Measurements from ENCODE around the gene P2RY4. TPM values are rescaled to one million over a fixed set of nuclear protein-coding genes. Genes with fewer than 3 reads are reported as not detected.

P2RY4 gene
- total RNA-seq (1 to 10 TPM in 4 of 7 donors, under 1 TPM in 3; 0.27 to 1.8 (median 1.3) TPM), polyA plus RNA-seq (under 1 TPM in 2 of 3 donors, not detected in 1; 0.06 to 0.11 TPM)
- long read RNA-seq, donor 1: 0 reads
- long read RNA-seq, donor 2: 0 reads

GRCh38 chrX:70260104-70260503, at the start of gene P2RY4:
Gene P2RY4 (minus strand): TSS chrX:70260204. CDS start chrX:70259624, 580 bp downstream.
- Histone ChIP-seq H3K9me3 (no peaks in the 10 kb centered on the region), H3K4me1 (no peaks in the 10 kb centered on the region), H3K27ac (no peak within 1 kb of the TSS), H3K4me3 (no peak within 1 kb of the TSS), H3K27me3 (replicated peaks in 1 of 7) (no peaks in the 10 kb centered on the region), H3K36me3 (no peaks in the 10 kb centered on the region)
- TF ChIP-seq CTCF (IDR thresholded peaks at IDR 0.05 in 8 of 11, conservative IDR thresholded peaks at IDR 0.05 in 3 of 11): no peak
- no peak for TF ChIP-seq POLR2A (IDR thresholded peaks at IDR 0.05)
- no peak for TF ChIP-seq POLR2AphosphoS5 (IDR thresholded peaks at IDR 0.05)
- no peak for DNase-seq
- intact Hi-C loops (cut with DNase I; ENCODE audit: low total_unique reads): no loop called here
- WGBS, 5 donors: 65 to 93% (median 86%) methylated on average over 3 to 4 of the region's 4 CpGs

GRCh38 chrX:70301716-70302115, 41.7 kb upstream of the P2RY4 start:
- H3K9me3 ChIP-seq: no peaks in the 10 kb centered on the region
- no peaks in the 10 kb centered on the region for H3K27me3 ChIP-seq (replicated peaks in 1 of 7)
- no peak for TF ChIP-seq CTCF (IDR thresholded peaks at IDR 0.05 in 8 of 11, conservative IDR thresholded peaks at IDR 0.05 in 3 of 11)
- TF ChIP-seq POLR2A (IDR thresholded peaks at IDR 0.05): no peak
- TF ChIP-seq POLR2AphosphoS5 (IDR thresholded peaks at IDR 0.05): no peak
- H3K27ac ChIP-seq: no peak overlapping the region
- no peaks in the 10 kb centered on the region for H3K4me1 ChIP-seq
- intact Hi-C loops (cut with DNase I; ENCODE audit: low total_unique reads): no loop called here
- no peak for DNase-seq
- H3K36me3 ChIP-seq: peaks cover 0 to 5% (median 0%) of the 10 kb centered on the region in 6 donors
- WGBS, 5 donors: 52 to 77% (median 53%) methylated on average over 3 of the region's 3 CpGs
- H3K4me3 ChIP-seq: no peak overlapping the region

GRCh38 chrX:70293621-70294020, 33.6 kb upstream of the P2RY4 start:
- H3K27ac ChIP-seq: no peak overlapping the region
- WGBS, 5 donors: 78 to 97% (median 94%) methylated on average over 5 of the region's 5 CpGs
- peaks cover 0 to 4% (median 0%) of the 10 kb centered on the region in 7 donors for H3K27me3 ChIP-seq (replicated peaks in 1 of 7)
- DNase-seq: no peak
- intact Hi-C loops (cut with DNase I; ENCODE audit: low total_unique reads): no loop called here
- TF ChIP-seq POLR2A (IDR thresholded peaks at IDR 0.05) (no peak), POLR2AphosphoS5 (IDR thresholded peaks at IDR 0.05) (no peak), CTCF (IDR thresholded peaks at IDR 0.05 in 8 of 11, conservative IDR thresholded peaks at IDR 0.05 in 3 of 11) (no peak)
- peaks cover 0 to 23% (median 9%) of the 10 kb centered on the region in 6 donors for H3K4me1 ChIP-seq
- H3K9me3 ChIP-seq: no peaks in the 10 kb centered on the region
- H3K4me3 ChIP-seq: no peak overlapping the region
- H3K36me3 ChIP-seq: no peaks in the 10 kb centered on the region

GRCh38 chrX:70292788-70293187, 32.8 kb upstream of the P2RY4 start:
- Histone ChIP-seq H3K4me3 (no peak overlapping the region), H3K27ac (no peak overlapping the region), H3K9me3 (no peaks in the 10 kb centered on the region), H3K4me1 (peaks cover 0 to 23% (median 9%) of the 10 kb centered on the region in 6 donors), H3K36me3 (peaks cover 0 to 6% (median 0%) of the 10 kb centered on the region in 6 donors), H3K27me3 (replicated peaks in 1 of 7) (peaks cover 0 to 4% (median 0%) of the 10 kb centered on the region in 7 donors)
- intact Hi-C loops (cut with DNase I; ENCODE audit: low total_unique reads): no loop called here
- TF ChIP-seq POLR2AphosphoS5 (IDR thresholded peaks at IDR 0.05) (no peak), POLR2A (IDR thresholded peaks at IDR 0.05) (no peak)
- no peak for DNase-seq
- 0 to 2% (median 0%) methylated on average over 1 of the region's 1 CpG for WGBS, 5 donors
